HepG2 (cell line): ENCODE data around the gene ABHD17A. TPM values are rescaled to one million over a fixed set of nuclear protein-coding genes. Genes with fewer than 3 reads are reported as not detected.
A peak's percentile ranks its signal among the peaks of the same experiment; 100 is the strongest.

Experiments
- ARID4A ChIP-seq: sonication (generic); formaldehyde crosslinking; IDR thresholded peaks from 2 replicates; pipeline ENCODE4 v1.5.0; 2020; ENCODE audit warnings: mild to moderate bottlenecking, missing genetic modification reagents, borderline replicate concordance
- ARNT2 ChIP-seq: sonication (generic); formaldehyde crosslinking; IDR thresholded peaks from 2 replicates; pipeline ENCODE4 v1.8.0; 2022; ENCODE audit warnings: mild to moderate bottlenecking, low read depth, missing genetic modification reagents, moderate library complexity
- ATF5 ChIP-seq: sonication (generic); formaldehyde crosslinking; IDR thresholded peaks from 2 replicates; pipeline ENCODE4 v1.4.0; 2020; ENCODE audit warnings: mild to moderate bottlenecking, low read depth, missing genetic modification reagents
- ATF7 ChIP-seq, 2 experiments: fragments of 450-650 bp in 1 of 2; sonication (generic) in 1 of 2; formaldehyde crosslinking in 1 of 2; IDR thresholded peaks; 2 replicates each; pipeline versions ENCODE4 v1.4.0 to v1.6.1; 2016 to 2020; ENCODE audit warnings: antibody characterized with exemption in 1 of 2, mild to moderate bottlenecking in 1 of 2, missing genetic modification reagents in 1 of 2
- ATF7-NPFF ChIP-seq: sonication (generic); formaldehyde crosslinking; IDR thresholded peaks from 2 replicates; pipeline ENCODE4 v1.8.1; 2023; ENCODE audit warnings: mild to moderate bottlenecking, low read depth, missing genetic modification reagents, moderate library complexity
- CENPBD1 ChIP-seq: sonication (generic); formaldehyde crosslinking; IDR thresholded peaks from 2 replicates; pipeline ENCODE4 v1.8.0; 2022; ENCODE audit warnings: missing genetic modification reagents, low read depth, mild to moderate bottlenecking, borderline replicate concordance
- EP300 ChIP-seq, 3 experiments: sonication (generic) in 1 of 3; formaldehyde crosslinking in 1 of 3; IDR thresholded peaks; 2 replicates each; pipeline versions ENCODE4 v1.5.1 to v1.6.1; 2011 to 2020; ENCODE audit warnings: low read depth in 2 of 3, low read length in 2 of 3, borderline replicate concordance in 1 of 3, improper control_type of control experiment in 1 of 3, mild to moderate bottlenecking in 1 of 3, missing genetic modification reagents in 1 of 3, moderate library complexity in 1 of 3
- HDAC2 ChIP-seq: sonication (generic); formaldehyde crosslinking; IDR thresholded peaks from 2 replicates; pipeline ENCODE4 v1.4.0; 2020; ENCODE audit warnings: missing genetic modification reagents
- RFXANK ChIP-seq: IDR thresholded peaks from 2 replicates; pipeline ENCODE4 v1.6.1; 2016
- SOX13 ChIP-seq, 3 experiments: fragments of 450-650 bp in 1 of 3; sonication (generic) in 1 of 3; formaldehyde crosslinking in 1 of 3; IDR thresholded peaks in 2 of 3; conservative IDR thresholded peaks in 1 of 3; 2 replicates each; pipeline versions ENCODE4 v1.5.0 to v1.6.1; 2016 to 2020; ENCODE audit warnings: antibody characterized with exemption in 1 of 3, mild to moderate bottlenecking in 1 of 3, missing compliant biosample characterization in 1 of 3, missing genetic modification reagents in 1 of 3, moderate library complexity in 1 of 3
- STAT6 ChIP-seq: sonication (generic); formaldehyde crosslinking; IDR thresholded peaks from 2 replicates; pipeline ENCODE4 v1.4.0; 2020; ENCODE audit warnings: missing genetic modification reagents, mild to moderate bottlenecking, borderline replicate concordance
- TCF12 ChIP-seq, 2 experiments: fragments of 450-650 bp in 1 of 2; sonication (generic) in 1 of 2; formaldehyde crosslinking in 1 of 2; IDR thresholded peaks; 2 replicates each; pipeline versions ENCODE4 v1.6.1 to v1.8.0; 2017 to 2022; ENCODE audit warnings: antibody characterized with exemption in 1 of 2, mild to moderate bottlenecking in 1 of 2, missing genetic modification reagents in 1 of 2, moderate library complexity in 1 of 2
- TMF1 ChIP-seq: sonication (generic); formaldehyde crosslinking; IDR thresholded peaks from 2 replicates; pipeline ENCODE4 v1.8.1; 2022; ENCODE audit warnings: low read depth, missing genetic modification reagents
- ZBTB21 ChIP-seq: sonication (generic); formaldehyde crosslinking; IDR thresholded peaks from 2 replicates; pipeline ENCODE4 v1.4.0; 2020; ENCODE audit warnings: missing genetic modification reagents
- ZNF136 ChIP-seq: sonication (generic); formaldehyde crosslinking; IDR thresholded peaks from 2 replicates; pipeline ENCODE4 v1.8.1; 2022; ENCODE audit warnings: low read depth, mild to moderate bottlenecking, moderate library complexity, missing genetic modification reagents
- ZNF274 ChIP-seq: sonication (generic); formaldehyde crosslinking; IDR thresholded peaks from 2 replicates; pipeline ENCODE4 v1.5.1; 2020; ENCODE audit warnings: mild to moderate bottlenecking, missing genetic modification reagents
- ZNF580 ChIP-seq: IDR thresholded peaks from 2 replicates; pipeline ENCODE4 v1.6.1; 2016; ENCODE audit warnings: low read depth, borderline replicate concordance
- polyA plus RNA-seq, 8 experiments: library from polyadenylated mRNA; depleted of rRNA in 3 of 8; stranded (reverse) in 7 of 8; unstranded in 1 of 8; fragments of >200 nt; fragmentation: Illumina TruSeq in 4 of 8; extraction: Trizol in 4 of 8; gene quantifications; 2 replicates each; pipeline versions ENCODE4 v1.2.1 to v1.2.3, GENCODE V29; 2011 to 2016; ENCODE audit warnings: low read depth in 4 of 8, missing spikeins in 1 of 8, mixed read lengths in 1 of 8; ENCODE audit not compliant: insufficient read depth in 1 of 8
- total RNA-seq, 5 experiments: library from RNA; depleted of rRNA; stranded (reverse); fragments of >200 nt; fragmentation: Illumina TruSeq; extraction: Trizol; gene quantifications; 2 replicates each; pipeline ENCODE4 v1.2.3, GENCODE V29; 2016; ENCODE audit warnings: low read depth in 1 of 5

The ABHD17A gene
- total and polyA plus RNA-seq, 2 of the 13 experiments (the other 11 are each of a cell fraction or from before 2014, with no cell fraction given): 27.7 to 40.8 TPM

GRCh38 chr19:1902923-1903322 is 17.6 kb upstream of the ABHD17A start (continued):
- TF ChIP-seq ATF7-NPFF (CRISPR knock-in tag): no peak
- TF ChIP-seq ARID4A (CRISPR knock-in tag): peak; percentile 12; the same call in 1 of the 2 replicates
- TF ChIP-seq TMF1 (CRISPR knock-in tag): no peak
- TF ChIP-seq RFXANK: no peak
- TF ChIP-seq ZNF136 (CRISPR knock-in tag): no peak
- TF ChIP-seq ATF5 (CRISPR knock-in tag): no peak
- TF ChIP-seq TCF12 (IDR thresholded peaks at IDR 0.05): no peak
- no peak for TF ChIP-seq TCF12 (CRISPR knock-in tag; IDR thresholded peaks at IDR 0.05)
- peak in 1 of 2 experiments; percentile 64; a peak in 1 of 4 replicates for TF ChIP-seq EP300 (IDR thresholded peaks at IDR 0.05; ENCODE audit: low read depth in 2 of 2, low read length in 2 of 2)
- TF ChIP-seq EP300 (CRISPR knock-in tag; IDR thresholded peaks at IDR 0.05; ENCODE audit: borderline replicate concordance): 0 out of 2 replicates have a peak, but pooled peaks have one; percentile 18
- no peak for TF ChIP-seq ARNT2 (CRISPR knock-in tag)
- no peak for TF ChIP-seq STAT6
- 0 out of 2 replicates have a peak, but pooled peaks have one; percentile 41 for TF ChIP-seq HDAC2 (CRISPR knock-in tag)
- no peak for TF ChIP-seq SOX13 (IDR thresholded peaks at IDR 0.05)
- TF ChIP-seq SOX13 (CRISPR knock-in tag; conservative IDR thresholded peaks at IDR 0.05 in 1 of 2, IDR thresholded peaks at IDR 0.05 in 1 of 2): peak in 1 of 2 experiments; percentile 10; a peak in 1 of 4 replicates
- no peak for TF ChIP-seq CENPBD1
- TF ChIP-seq ZNF274 (CRISPR knock-in tag): no peak
- TF ChIP-seq ATF7 (IDR thresholded peaks at IDR 0.05): no peak
- TF ChIP-seq ATF7 (CRISPR knock-in tag; IDR thresholded peaks at IDR 0.05): no peak
- TF ChIP-seq ZBTB21 (CRISPR knock-in tag): no peak
- peak; percentile 63; the same call in 1 of the 2 replicates for TF ChIP-seq ZNF580 (CRISPR knock-in tag)
